Mesendoderm (in vitro differentiated cells): ENCODE measurements around the gene VOPP1.

Experiments
- DNase-seq: peaks from one replicate; pipeline ENCODE4 v3.0.0; 2013
- H2AK5ac ChIP-seq: 2 replicates; pipeline ENCODE4 v1.6.1; 2013; ENCODE audit warnings: low read length, inconsistent platforms
- H2BK120ac ChIP-seq: 2 replicates; pipeline ENCODE4 v1.6.1; 2013; ENCODE audit warnings: low read depth, mild to moderate bottlenecking, low read length, moderate library complexity, mixed read lengths
- H2BK15ac ChIP-seq: replicated peaks from 2 replicates; pipeline ENCODE4 v1.6.1; 2013; ENCODE audit warnings: low read depth, mild to moderate bottlenecking, moderate library complexity
- H2BK5ac ChIP-seq: 2 replicates; pipeline ENCODE4 v1.6.1; 2013; ENCODE audit warnings: low read length, inconsistent platforms
- H3K18ac ChIP-seq: 2 replicates; pipeline ENCODE4 v1.6.1; 2013; ENCODE audit warnings: mild to moderate bottlenecking, low read length, mixed read lengths
- H3K23ac ChIP-seq: one replicate; pipeline ENCODE4 v1.6.1; 2013; ENCODE audit warnings: low read length
- H3K27ac ChIP-seq: 2 replicates; pipeline ENCODE4 v1.5.1; 2013; ENCODE audit warnings: low read depth, mild to moderate bottlenecking, inconsistent platforms, low read length, moderate library complexity
- H3K27me3 ChIP-seq: 2 replicates; pipeline ENCODE4 v1.6.1; 2013; ENCODE audit warnings: low read length, control low read depth, mild to moderate bottlenecking, inconsistent platforms; ENCODE audit not compliant: insufficient read depth, poor library complexity
- H3K36me3 ChIP-seq: 2 replicates; pipeline ENCODE4 v1.6.1; 2013; ENCODE audit warnings: low read length, inconsistent platforms; ENCODE audit not compliant: control insufficient read depth, insufficient read depth
- H3K4ac ChIP-seq: one replicate; pipeline ENCODE4 v1.6.1; 2013; ENCODE audit warnings: low read depth, mild to moderate bottlenecking, low read length, moderate library complexity
- H3K4me1 ChIP-seq: 2 replicates; pipeline ENCODE4 v1.6.1; 2013; ENCODE audit warnings: low read depth, low read length, inconsistent platforms; ENCODE audit not compliant: control insufficient read depth
- H3K4me2 ChIP-seq: 2 replicates; pipeline ENCODE4 v1.6.1; 2013; ENCODE audit warnings: low read length
- H3K4me3 ChIP-seq: 2 replicates; pipeline ENCODE4 v1.5.1; 2013; ENCODE audit warnings: mild to moderate bottlenecking, low read length
- H3K56ac ChIP-seq: one replicate; pipeline ENCODE4 v1.6.1; 2013; ENCODE audit warnings: low read length
- H3K79me1 ChIP-seq: 2 replicates; pipeline ENCODE4 v1.6.1; 2013; ENCODE audit warnings: low read length, inconsistent platforms
- H3K79me2 ChIP-seq: 2 replicates; pipeline ENCODE4 v1.6.1; 2013; ENCODE audit warnings: mild to moderate bottlenecking, low read length; ENCODE audit not compliant: control insufficient read depth, insufficient read depth
- H3K9ac ChIP-seq: 2 replicates; pipeline ENCODE4 v1.6.1; 2013; ENCODE audit warnings: low read length, inconsistent platforms
- H4K5ac ChIP-seq: one replicate; pipeline ENCODE4 v1.6.1; 2013; ENCODE audit warnings: low read length
- H4K8ac ChIP-seq: one replicate; pipeline ENCODE4 v1.6.1; 2013; ENCODE audit warnings: low read depth, mild to moderate bottlenecking, control low read depth, low read length, moderate library complexity
- WGBS: extraction: QIAGEN DNeasy Blood & Tissue Kit; methylation state at CpG from one replicate; pipeline ENCODE4 v1.1.7; 2013; ENCODE audit warnings: low lambda C conversion rate, missing lambda C conversion rate; ENCODE audit not compliant: insufficient coverage; ENCODE audit errors: extremely low coverage; 5-methylcytosine and 5-hydroxymethylcytosine counted together

Gene VOPP1

DNA sequence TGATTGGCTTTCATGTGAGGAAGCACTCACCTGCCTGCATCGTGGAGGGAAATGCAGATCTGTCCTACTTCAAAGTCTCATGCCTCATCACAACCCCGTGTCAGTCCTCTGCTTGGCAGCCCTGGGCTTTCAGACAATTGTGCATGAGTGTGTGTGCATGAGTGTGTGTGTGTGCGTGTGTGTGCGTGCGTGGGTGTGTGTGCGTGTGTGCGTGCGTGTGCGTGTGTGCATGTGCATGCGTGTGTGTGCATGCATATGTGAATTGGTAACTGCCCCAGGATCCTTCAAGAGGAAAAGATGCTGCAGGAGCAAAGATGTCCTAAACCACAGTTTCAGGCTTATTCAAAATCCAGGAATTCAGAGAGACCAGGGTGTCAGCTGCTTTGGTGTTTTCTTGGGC lies 135.8 kb downstream of the VOPP1 start:
- H4K5ac ChIP-seq: no peak overlapping the region
- no peaks in the 10 kb centered on the region for H3K79me2 ChIP-seq
- no peaks in the 10 kb centered on the region for H3K79me1 ChIP-seq
- H2BK15ac ChIP-seq: no peak overlapping the region
- no peaks in the 10 kb centered on the region for H3K27me3 ChIP-seq
- no peak overlapping the region for H3K18ac ChIP-seq
- H3K56ac ChIP-seq: no peak overlapping the region
- no peak overlapping the region for H3K4ac ChIP-seq
- no peak overlapping the region for H2BK120ac ChIP-seq
- H3K9ac ChIP-seq: no peak overlapping the region
- H3K4me3 ChIP-seq: no peak overlapping the region
- no peak overlapping the region for H2BK5ac ChIP-seq
- H4K8ac ChIP-seq: no peak overlapping the region
- H3K36me3 ChIP-seq: no peaks in the 10 kb centered on the region
- H3K4me1 ChIP-seq: no peaks in the 10 kb centered on the region
- no peak overlapping the region for H3K23ac ChIP-seq
- no peak overlapping the region for H2AK5ac ChIP-seq
- DNase-seq: no peak
- no peak overlapping the region for H3K4me2 ChIP-seq
- H3K27ac ChIP-seq: no peak overlapping the region
- no CpG with 5 or more reads among the region's 10 CpGs for WGBS

DNA sequence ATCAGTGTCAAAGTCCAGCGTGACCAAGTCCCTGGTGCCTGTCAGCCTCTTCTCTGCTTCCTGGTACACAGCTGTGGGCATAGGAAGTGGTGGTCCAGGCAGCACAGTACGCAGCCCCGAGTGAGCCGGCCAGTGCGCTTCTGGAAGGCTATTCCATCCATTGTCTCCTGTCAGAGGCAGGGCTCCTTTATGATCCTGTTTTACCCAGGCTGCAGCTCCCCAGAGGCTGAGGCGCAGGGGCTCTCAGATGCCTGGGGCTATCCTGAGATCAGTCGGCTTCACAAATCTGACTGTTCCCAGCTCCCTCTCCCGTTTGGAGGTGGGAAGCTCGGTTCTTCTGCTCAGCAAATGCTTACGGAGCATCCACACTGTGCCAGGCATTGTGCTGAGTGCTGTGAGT lies 136.8 kb downstream of the VOPP1 start:
- no peak overlapping the region for H4K5ac ChIP-seq

DNA sequence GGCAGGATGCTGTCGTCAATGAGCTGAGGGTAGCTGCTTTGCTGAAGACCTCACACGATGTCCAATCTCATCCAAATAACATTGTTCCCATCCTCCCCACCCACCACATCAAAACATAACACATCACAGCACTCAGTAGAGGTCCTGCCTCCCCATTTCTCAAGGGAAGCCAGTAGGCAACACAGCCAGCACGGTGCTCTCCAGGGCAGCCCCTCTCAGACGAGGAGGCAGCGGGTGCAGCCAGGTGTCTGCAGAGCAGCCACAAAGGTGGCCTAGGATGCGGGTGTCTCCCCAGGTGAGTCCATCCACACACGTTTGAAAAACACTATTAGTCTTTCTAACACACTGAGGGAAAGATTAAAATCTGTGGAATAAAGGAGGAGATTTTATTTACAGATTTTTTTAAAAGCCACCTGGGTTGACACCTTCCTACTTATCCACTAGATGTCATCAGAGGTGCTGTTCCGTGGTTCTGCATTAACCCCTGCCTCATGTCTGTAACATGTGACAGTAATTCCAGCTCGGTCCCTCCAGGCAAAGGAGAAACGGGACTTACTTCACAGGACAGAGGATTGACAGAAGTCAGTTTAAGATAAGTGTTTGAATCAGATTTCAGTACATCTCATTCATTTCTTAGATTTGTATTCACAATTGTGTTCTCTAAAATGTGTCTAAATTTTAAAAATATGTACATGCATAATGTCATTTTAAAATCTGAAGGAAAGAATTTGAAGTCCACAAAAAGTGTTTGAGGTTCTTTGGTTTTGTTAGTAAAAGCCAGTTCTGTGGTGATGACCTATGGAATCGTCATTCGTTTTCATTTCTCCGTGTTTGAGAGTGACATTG lies 139.1 kb downstream of the VOPP1 start:
- H3K79me2 ChIP-seq: no peaks in the 10 kb centered on the region
- H4K5ac ChIP-seq: no peak overlapping the region
- no peaks in the 10 kb centered on the region for H3K4me1 ChIP-seq
- no peak overlapping the region for H3K27ac ChIP-seq
- H3K27me3 ChIP-seq: no peaks in the 10 kb centered on the region
- no peak overlapping the region for H2AK5ac ChIP-seq
- H3K4me3 ChIP-seq: no peak overlapping the region
- no peak overlapping the region for H3K56ac ChIP-seq
- WGBS: no CpG with 5 or more reads among the region's 13 CpGs
- H4K8ac ChIP-seq: no peak overlapping the region
- no peak overlapping the region for H2BK5ac ChIP-seq
- H2BK15ac ChIP-seq: no peak overlapping the region
- no peaks in the 10 kb centered on the region for H3K79me1 ChIP-seq
- DNase-seq: peak; percentile 81
- H3K9ac ChIP-seq: no peak overlapping the region
- H3K18ac ChIP-seq: no peak overlapping the region
- H3K23ac ChIP-seq: no peak overlapping the region
- no peak overlapping the region for H2BK120ac ChIP-seq
- no peak overlapping the region for H3K4me2 ChIP-seq
- H3K36me3 ChIP-seq: no peaks in the 10 kb centered on the region
- H3K4ac ChIP-seq: no peak overlapping the region

More for the DNA sequence above, 136.8 kb downstream of the VOPP1 start:
- Histone ChIP-seq H4K8ac (no peak overlapping the region), H3K18ac (no peak overlapping the region), H3K79me2 (no peaks in the 10 kb centered on the region), H3K9ac (no peak overlapping the region), H3K4me3 (no peak overlapping the region), H2BK15ac (no peak overlapping the region), H2AK5ac (no peak overlapping the region), H3K27ac (no peak overlapping the region), H3K4me2 (no peak overlapping the region), H3K4me1 (no peaks in the 10 kb centered on the region), H3K36me3 (no peaks in the 10 kb centered on the region), H3K4ac (no peak overlapping the region), H3K79me1 (no peaks in the 10 kb centered on the region), H3K27me3 (no peaks in the 10 kb centered on the region), H2BK120ac (no peak overlapping the region), H3K23ac (no peak overlapping the region), H2BK5ac (no peak overlapping the region), H3K56ac (no peak overlapping the region)
- DNase-seq: no peak
- no CpG with 5 or more reads among the region's 10 CpGs for WGBS

GRCh38 chr7:55432506-55432905 lies 139.8 kb downstream of the VOPP1 start:
- no peak overlapping the region for H3K27ac ChIP-seq
- H3K27me3 ChIP-seq: no peaks in the 10 kb centered on the region
- no peak overlapping the region for H3K4ac ChIP-seq
- H4K5ac ChIP-seq: no peak overlapping the region
- no peak overlapping the region for H2BK15ac ChIP-seq
- no peak overlapping the region for H2AK5ac ChIP-seq
- H3K4me1 ChIP-seq: no peaks in the 10 kb centered on the region
- H2BK5ac ChIP-seq: no peak overlapping the region
- H3K79me2 ChIP-seq: no peaks in the 10 kb centered on the region
- H3K36me3 ChIP-seq: no peaks in the 10 kb centered on the region
- H3K4me3 ChIP-seq: no peak overlapping the region
- WGBS: no CpG with 5 or more reads among the region's 3 CpGs
- no peak overlapping the region for H3K56ac ChIP-seq
- no peaks in the 10 kb centered on the region for H3K79me1 ChIP-seq
- no peak for DNase-seq
- H3K9ac ChIP-seq: no peak overlapping the region
- H3K18ac ChIP-seq: no peak overlapping the region
- H4K8ac ChIP-seq: no peak overlapping the region
- H3K23ac ChIP-seq: no peak overlapping the region
- no peak overlapping the region for H2BK120ac ChIP-seq
- H3K4me2 ChIP-seq: no peak overlapping the region

- H2BK5ac ChIP-seq: no peak overlapping the region
- H2BK15ac ChIP-seq: no peak overlapping the region
- DNase-seq: no peak
- no peak overlapping the region for H3K4ac ChIP-seq
- no peak overlapping the region for H4K5ac ChIP-seq
- H3K9ac ChIP-seq: no peak overlapping the region
- H3K36me3 ChIP-seq: no peaks in the 10 kb centered on the region
- H2BK120ac ChIP-seq: no peak overlapping the region
- H2AK5ac ChIP-seq: no peak overlapping the region
- H3K4me1 ChIP-seq: no peaks in the 10 kb centered on the region
- H3K56ac ChIP-seq: no peak overlapping the region
- no CpG with 5 or more reads among the region's 2 CpGs for WGBS
- H3K27me3 ChIP-seq: no peaks in the 10 kb centered on the region
- no peak overlapping the region for H3K27ac ChIP-seq
- H4K8ac ChIP-seq: no peak overlapping the region
- no peaks in the 10 kb centered on the region for H3K79me1 ChIP-seq
- no peaks in the 10 kb centered on the region for H3K79me2 ChIP-seq
- no peak overlapping the region for H3K23ac ChIP-seq
- H3K4me3 ChIP-seq: no peak overlapping the region
- no peak overlapping the region for H3K4me2 ChIP-seq
- H3K18ac ChIP-seq: no peak overlapping the region
Observed at GRCh38 chr7:55431898-55432297, 140.4 kb downstream of the VOPP1 start.
